Brain microvascular endothelial cell (primary cell): Measurements from ENCODE around the gene FAF1.

Experiments
- DNase-seq: peaks from one replicate; pipeline ENCODE4 v3.0.0-alpha.2; 2020
- H3K27ac ChIP-seq: fragments of 250-450 bp; sonication (Bioruptor Pico); 2 replicates; pipeline ENCODE4 v1.5.1; 2020; ENCODE audit warnings: mild to moderate bottlenecking, moderate library complexity
- H3K27me3 ChIP-seq: fragments of 250-450 bp; sonication (Bioruptor Pico); replicated peaks from 2 replicates; pipeline ENCODE4 v1.5.1; 2020; ENCODE audit warnings: mild to moderate bottlenecking
- H3K36me3 ChIP-seq: fragments of 250-450 bp; sonication (Bioruptor Pico); replicated peaks from 2 replicates; pipeline ENCODE4 v1.5.1; 2020; ENCODE audit warnings: mild to moderate bottlenecking
- H3K4me3 ChIP-seq: 2 replicates; pipeline ENCODE4 v1.5.1; 2011; ENCODE audit warnings: low read depth, mild to moderate bottlenecking, control low read depth, low read length, moderate library complexity
- in situ Hi-C: cut with HindIII; loops from 2 replicates; pipeline ENCODE4 v1.10.0; 2017; ENCODE audit warnings: low sequenced_read_pairs, low pct_ligation_motif_present
- TF ChIP-seq, protein P1 (sequence below): IDR thresholded peaks from 2 replicates; pipeline ENCODE4 v1.5.1; 2011; ENCODE audit warnings: low read depth, mild to moderate bottlenecking, moderate library complexity, low read length, control low read depth, inconsistent platforms; ENCODE audit errors: missing control alignments

FAF1 gene

DNA sequence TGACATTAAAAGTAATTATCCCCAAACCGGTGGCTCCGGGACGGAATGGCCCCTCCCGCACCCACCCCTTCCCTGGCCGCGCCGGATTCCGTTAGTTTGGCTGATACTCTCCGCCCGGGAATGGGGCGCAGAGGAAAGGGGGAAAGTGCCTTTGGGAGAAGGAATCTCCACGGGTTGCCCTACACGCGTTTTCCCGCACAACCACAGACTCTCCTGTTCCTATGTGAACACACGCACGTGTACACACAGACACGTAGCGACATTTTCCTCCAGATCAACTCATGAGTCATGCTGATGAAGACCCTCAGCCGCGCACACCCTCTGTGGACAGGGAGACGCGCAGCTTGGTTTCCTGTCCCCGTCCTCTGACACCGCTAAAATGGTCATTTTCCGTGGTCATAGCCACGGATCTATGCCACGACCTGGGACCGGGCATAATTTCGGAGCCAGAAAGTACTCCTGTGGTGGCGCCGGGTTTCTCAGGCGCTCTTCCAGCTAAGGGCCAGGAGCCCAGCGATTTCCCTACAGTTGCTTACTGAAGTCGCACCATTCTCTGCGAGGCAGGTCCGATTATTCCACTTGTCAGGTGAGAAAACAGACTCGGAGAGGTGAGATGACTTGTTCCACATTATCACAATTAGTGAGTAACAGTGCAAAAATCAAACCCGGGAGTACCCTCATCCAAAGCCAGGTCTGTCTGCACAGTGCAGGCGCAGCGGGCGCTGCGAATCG, 532.8 kb downstream of the FAF1 start:
- H3K27me3 ChIP-seq, result peaks cover 94% of the 10 kb centered on the region
- H3K27ac ChIP-seq, result no peak overlapping the region
- H3K36me3 ChIP-seq, result no peaks in the 10 kb centered on the region
- TF ChIP-seq, protein P1, sequence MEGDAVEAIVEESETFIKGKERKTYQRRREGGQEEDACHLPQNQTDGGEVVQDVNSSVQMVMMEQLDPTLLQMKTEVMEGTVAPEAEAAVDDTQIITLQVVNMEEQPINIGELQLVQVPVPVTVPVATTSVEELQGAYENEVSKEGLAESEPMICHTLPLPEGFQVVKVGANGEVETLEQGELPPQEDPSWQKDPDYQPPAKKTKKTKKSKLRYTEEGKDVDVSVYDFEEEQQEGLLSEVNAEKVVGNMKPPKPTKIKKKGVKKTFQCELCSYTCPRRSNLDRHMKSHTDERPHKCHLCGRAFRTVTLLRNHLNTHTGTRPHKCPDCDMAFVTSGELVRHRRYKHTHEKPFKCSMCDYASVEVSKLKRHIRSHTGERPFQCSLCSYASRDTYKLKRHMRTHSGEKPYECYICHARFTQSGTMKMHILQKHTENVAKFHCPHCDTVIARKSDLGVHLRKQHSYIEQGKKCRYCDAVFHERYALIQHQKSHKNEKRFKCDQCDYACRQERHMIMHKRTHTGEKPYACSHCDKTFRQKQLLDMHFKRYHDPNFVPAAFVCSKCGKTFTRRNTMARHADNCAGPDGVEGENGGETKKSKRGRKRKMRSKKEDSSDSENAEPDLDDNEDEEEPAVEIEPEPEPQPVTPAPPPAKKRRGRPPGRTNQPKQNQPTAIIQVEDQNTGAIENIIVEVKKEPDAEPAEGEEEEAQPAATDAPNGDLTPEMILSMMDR, result no peak
- H3K4me3 ChIP-seq, result no peak overlapping the region
- in situ Hi-C loops, result no loop called here
- DNase-seq, result no peak

DNA sequence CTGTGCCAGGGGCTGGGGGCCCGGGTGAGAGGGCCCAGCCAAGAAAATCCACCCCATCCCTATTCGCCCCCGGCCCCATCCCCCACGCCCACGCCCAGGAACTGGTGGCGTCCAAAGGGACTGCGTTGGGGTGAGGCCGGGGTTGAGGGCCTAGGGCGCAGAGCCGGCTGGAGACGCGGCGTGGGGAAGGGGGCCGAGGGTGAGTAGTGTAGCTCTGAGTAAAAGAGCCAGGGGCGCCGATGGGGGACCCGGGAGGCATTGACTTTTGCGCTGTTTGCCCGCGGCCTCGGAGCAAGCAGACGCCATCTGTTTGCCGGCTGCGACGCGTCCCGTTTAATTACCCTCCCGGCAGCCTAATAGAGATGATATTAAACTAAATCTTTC, 533.4 kb downstream of the FAF1 start:
- in situ Hi-C loops, result no loop called here
- peaks cover 96% of the 10 kb centered on the region for H3K27me3 ChIP-seq
- H3K4me3 ChIP-seq, result no peak overlapping the region
- no peak overlapping the region for H3K27ac ChIP-seq
- TF ChIP-seq, protein P1, result no peak
- no peak for DNase-seq
- H3K36me3 ChIP-seq, result no peaks in the 10 kb centered on the region

DNA sequence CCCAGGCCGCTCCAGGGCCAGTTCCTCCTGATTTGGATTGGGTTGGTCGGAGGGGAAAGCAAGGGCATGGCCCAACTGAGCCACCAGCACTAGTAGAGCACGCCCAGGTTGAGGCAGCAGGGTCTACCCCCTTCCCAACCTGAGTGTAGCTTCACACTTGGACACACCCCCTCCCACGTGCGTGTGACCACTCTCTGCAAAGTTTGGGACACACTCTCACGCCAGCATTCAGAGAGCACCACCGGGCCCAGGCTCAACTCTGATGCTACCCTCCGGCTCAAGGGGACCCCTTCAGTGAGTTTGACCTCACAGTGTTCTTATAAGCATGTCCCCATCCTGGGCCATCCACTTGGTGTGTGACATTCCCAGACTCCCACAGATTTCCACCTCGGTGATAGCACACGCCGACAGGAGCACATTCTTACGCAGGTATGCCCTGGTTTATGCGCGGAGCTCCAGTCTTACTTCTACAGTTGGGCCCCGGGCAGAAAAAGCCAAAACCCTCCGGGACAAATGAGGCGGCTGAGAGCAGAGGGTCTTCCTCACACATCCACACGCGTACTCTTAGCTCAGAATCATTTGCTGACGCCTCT, 533.9 kb downstream of the FAF1 start:
- H3K4me3 ChIP-seq, result no peak overlapping the region
- no peak overlapping the region for H3K27ac ChIP-seq
- no peaks in the 10 kb centered on the region for H3K36me3 ChIP-seq
- DNase-seq, result no peak
- TF ChIP-seq, protein P1, result no peak
- H3K27me3 ChIP-seq, result peaks cover 97% of the 10 kb centered on the region
- in situ Hi-C loops, result no loop called here

GRCh38 chr1:50425376-50426107, 534.5 kb downstream of the FAF1 start:
- peaks cover 97% of the 10 kb centered on the region for H3K27me3 ChIP-seq
- DNase-seq, result no peak
- H3K4me3 ChIP-seq, result no peak overlapping the region
- H3K27ac ChIP-seq, result no peak overlapping the region
- H3K36me3 ChIP-seq, result no peaks in the 10 kb centered on the region
- in situ Hi-C loops, result no loop called here
- TF ChIP-seq, protein P1, result peak; percentile 39

- in situ Hi-C loops, result no loop called here
- TF ChIP-seq, protein P1, result peak; percentile 5
- H3K27me3 ChIP-seq, result peaks cover 97% of the 10 kb centered on the region
- H3K27ac ChIP-seq, result no peak overlapping the region
- no peak for DNase-seq
- no peaks in the 10 kb centered on the region for H3K36me3 ChIP-seq
- H3K4me3 ChIP-seq, result no peak overlapping the region
Observed at GRCh38 chr1:50424884-50425375, 535.1 kb downstream of the FAF1 start.
